Adipose tissue (tissue), 3 donors: Measurements from ENCODE around the gene INO80C. TPM values are rescaled to one million over a fixed set of nuclear protein-coding genes. Genes with fewer than 3 reads are reported as not detected.
"Not testable (repeated sequence)": the region's sequence is repeated elsewhere in the genome, so short reads cannot be mapped to it uniquely, and the experiment has no call there.

Source experiments
- H3K27ac ChIP-seq: one replicate; pipeline ENCODE4 v1.5.1; 2013; ENCODE audit warnings: low read depth, low read length
- WGBS, 3 donors: extraction: QIAGEN DNeasy Blood & Tissue Kit; methylation state at CpG; one replicate each; pipeline ENCODE4 v1.1.7; 2013; 5-methylcytosine and 5-hydroxymethylcytosine counted together
- polyA plus RNA-seq, 3 donors: library from polyadenylated mRNA; stranded (reverse); fragments of 200-250 nt; gene quantifications; one replicate each; pipeline ENCODE4 v1.2.3, GENCODE V29; 2013
- donor health status: healthy with polysubstance abuse.
- donor health status: Bipolar disorder and iron deficiency.
- donor health status: healthy.

The INO80C gene
- polyA plus RNA-seq, 3 donors, result 9.3 to 25.1 (median 20.8) TPM

DNA sequence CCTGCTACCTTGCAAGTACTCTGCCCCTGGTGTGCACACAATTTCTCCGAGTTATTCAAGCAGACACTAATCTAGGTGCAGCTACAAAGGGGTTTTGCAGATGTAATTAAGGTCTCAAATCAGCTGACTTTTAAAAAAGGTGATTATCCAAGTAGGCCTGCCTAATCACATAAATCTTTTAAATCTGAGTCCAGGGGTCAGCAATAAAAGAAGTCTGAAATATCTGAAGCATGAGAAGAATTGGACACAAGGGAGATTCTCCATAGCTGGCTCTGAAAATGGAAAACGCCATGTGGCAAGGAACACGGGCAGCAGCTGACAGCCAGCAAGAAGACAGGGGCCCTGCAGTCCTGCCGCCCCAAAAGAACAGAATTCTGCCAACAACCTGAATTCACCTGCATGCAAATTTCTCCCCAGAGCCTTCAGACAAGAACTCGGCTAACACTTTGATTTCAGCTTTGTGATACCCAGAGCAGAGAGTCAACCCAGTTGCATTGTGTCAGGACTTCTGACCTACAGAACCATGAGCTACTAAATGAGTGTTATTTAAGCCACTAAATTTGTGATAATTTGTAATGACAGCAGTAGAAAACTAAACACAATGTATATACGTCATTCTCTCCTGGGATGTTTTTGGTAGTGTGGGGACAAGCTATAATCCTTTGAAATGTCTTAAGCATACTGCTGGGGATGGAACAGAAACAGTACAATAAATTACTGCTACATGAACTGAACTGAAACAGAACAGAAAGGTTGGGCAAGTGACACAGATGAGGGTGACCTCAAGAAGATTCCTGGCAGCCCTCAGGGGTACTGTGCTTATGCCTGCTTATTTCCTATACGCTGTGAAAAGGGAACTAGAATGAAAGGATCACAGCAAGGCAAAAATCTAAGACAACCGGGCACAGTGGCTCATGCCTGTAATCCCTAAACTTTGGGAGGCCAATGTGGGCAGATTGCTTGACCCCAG is 3.2 kb downstream of the INO80C start:
- H3K27ac ChIP-seq, result no peak overlapping the region
- 65 to 83% (median 79%) methylated on average over 8 of the region's 8 CpGs for WGBS, 3 donors

DNA sequence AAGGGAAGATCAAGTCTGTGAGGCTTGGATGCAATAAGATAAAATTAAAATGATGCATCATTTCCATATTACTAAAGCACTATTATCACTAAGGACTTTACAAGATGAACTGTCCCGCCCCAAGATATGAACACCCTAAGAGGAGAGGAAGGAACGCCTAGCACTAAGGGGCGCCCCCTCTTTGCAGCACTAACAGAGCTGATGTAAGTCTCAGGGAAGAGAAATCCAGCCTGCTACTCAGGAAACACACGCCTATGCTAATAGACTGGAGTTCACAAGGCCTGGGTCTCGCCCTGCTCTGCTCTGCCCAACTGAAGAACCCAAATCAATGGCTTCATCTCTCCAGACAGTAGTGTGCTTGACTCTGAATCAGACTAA is 6.1 kb downstream of the INO80C start:
- WGBS, 3 donors, result 52 to 79% (median 53%) methylated on average over 5 of the region's 5 CpGs
- no peak overlapping the region for H3K27ac ChIP-seq

DNA sequence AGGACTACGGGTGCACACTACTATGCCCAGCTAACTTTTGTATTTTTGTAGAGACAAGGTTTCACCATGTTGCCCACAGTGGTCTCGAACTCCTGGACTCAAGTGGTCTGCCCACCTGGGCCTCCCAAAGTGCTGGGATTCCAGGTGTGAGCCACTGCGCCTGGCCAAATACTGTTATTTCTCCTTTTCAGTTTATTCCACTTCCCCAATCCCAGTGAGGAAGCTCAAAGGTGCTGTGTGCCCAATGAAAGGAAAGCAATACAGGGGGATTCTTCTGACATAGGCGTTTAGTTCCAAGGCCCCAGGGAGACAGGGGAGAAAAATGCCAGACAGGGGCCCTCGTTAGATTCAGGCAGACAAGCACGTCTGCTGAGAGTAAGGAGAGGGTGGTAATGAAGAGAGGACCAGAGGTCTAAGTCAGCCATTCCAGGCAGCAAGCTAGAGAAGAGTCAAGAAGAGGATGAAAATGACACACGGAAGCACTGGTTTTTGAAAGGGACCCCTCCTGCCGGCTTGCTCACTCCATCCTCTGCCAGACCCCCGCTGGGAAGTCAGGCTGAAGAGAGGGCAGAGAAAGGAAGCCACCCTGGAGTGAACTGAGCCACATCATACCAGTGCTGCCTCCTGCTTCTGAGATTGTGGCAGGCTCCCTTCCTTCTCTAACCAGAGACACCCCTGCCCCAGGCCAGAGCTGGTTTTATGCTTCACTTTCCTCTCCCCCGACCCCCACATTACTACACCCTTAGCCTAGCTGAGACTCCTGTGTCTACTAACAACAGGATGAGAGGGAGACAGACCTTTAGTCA is 6.7 kb downstream of the INO80C start:
- no peak overlapping the region for H3K27ac ChIP-seq
- 53 to 73% (median 59%) methylated on average over 10 of the region's 10 CpGs for WGBS, 3 donors

DNA sequence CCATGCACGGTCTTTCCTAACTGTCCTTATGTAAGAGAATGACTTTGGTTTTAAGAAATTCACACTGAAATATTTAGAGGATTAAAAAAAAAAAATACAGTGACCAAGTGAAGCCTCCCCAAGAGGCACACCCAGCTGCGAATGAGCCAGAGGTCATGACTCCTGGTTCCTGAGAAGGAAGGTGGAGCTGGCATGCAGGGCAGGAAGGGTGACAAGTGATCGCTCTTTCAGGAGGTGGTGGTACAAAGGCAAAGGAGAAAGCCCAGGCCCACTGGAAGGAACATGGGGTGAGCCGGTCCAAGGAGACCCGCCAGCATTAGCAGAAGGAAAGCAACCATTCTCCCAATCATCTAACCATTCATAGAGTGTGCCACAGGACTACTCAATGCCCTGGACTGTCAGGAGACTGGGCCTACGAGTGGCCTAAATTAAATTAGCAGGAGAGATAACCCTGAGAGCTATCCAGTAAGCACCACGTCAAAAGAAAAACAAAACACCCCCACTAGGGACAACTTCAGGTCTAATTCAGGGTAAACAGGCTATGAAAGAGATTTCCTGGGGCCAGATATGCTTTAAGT is 7.8 kb downstream of the INO80C start:
- H3K27ac ChIP-seq, result no peak overlapping the region

DNA sequence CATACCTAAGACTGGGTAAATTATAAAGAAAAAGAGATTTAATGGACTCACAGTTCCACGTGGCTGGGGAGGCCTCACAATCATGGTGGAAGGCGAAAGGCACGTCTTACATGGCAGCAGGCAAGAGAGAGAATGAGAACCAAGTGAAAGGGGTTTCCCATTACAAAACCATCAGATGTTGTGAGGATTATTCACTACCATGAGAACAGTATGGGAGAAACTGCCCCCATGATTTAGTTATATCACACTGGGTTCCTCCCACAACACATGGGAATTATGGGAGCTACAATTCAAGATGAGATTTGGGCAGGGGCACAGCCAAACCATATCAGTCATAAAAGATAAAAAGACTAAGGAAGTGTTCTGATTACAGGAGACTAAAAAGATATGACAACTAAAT is 8.5 kb downstream of the INO80C start:
- WGBS, 3 donors, result 91 to 94% (median 93%) methylated on average over 3 of the region's 3 CpGs
- not testable (repeated sequence) for H3K27ac ChIP-seq

More for the DNA sequence above, 7.8 kb downstream of the INO80C start:
- WGBS, 3 donors, result 66 to 87% (median 72%) methylated on average over 7 of the region's 7 CpGs

DNA sequence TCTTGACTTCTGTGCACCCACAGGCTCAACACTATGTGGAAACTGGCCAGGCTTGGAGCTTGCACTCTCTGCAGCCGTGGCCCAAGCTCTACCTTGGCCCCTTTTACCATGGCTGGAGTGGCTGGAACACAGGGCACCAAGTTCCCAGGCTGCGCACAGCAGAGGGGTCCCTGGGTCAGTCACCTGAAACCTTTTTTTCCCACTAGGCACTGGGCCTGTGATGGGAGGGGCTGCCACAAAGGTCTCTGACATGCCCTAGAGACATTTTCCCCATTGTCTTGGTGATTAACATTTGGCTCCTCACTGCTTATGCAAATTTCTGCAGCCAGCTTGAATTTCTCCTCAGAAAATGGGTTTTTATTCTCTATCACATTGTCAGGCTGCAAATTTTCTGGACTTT is 9.4 kb downstream of the INO80C start:
- WGBS, 3 donors, result 98% methylated on average over 2 of the region's 2 CpGs
- H3K27ac ChIP-seq, result not testable (repeated sequence)

DNA sequence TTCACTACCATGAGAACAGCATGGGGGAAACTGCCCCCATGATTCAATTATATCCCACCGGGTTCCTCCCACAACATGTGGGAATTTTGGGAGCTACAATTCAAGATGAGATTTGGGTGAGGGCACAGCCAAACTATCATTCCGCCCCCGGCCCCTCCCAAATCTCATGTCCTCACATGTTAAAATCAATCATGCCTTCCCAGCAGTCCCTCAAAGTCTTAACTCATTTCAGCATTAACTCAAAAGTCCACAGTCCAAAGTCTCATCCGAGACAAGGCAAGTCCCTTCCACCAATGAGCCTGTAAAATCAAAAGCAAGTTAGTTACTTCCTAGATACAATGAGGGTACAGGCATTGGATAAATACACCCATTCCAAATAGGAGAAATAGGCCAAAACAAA is 10.2 kb downstream of the INO80C start:
- not testable (repeated sequence) for H3K27ac ChIP-seq
- WGBS, 3 donors, result 92 to 96% (median 96%) methylated on average over 4 of the region's 4 CpGs

DNA sequence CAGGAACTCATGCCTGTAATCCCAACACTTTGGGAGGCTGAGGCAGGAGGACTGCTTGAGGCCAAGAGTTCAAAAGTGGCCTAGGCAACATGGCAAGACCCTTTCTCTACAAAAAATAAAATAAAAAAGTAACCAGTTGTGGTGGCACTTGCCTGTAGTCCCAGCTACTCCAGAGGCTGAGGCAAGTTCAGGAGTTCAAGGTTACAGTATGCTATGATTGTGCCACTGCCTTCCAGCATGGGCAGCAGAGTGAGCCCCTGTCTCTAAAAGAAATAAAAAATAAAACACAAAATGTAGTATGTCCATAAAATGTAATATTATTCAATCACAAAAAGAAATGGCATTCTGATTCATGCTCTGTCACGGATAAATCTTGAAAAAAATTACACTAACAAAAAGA is 11.9 kb downstream of the INO80C start:
- WGBS, 3 donors, result 96 to 100% (median 97%) methylated on average over 1 of the region's 1 CpG
- H3K27ac ChIP-seq, result no peak overlapping the region

DNA sequence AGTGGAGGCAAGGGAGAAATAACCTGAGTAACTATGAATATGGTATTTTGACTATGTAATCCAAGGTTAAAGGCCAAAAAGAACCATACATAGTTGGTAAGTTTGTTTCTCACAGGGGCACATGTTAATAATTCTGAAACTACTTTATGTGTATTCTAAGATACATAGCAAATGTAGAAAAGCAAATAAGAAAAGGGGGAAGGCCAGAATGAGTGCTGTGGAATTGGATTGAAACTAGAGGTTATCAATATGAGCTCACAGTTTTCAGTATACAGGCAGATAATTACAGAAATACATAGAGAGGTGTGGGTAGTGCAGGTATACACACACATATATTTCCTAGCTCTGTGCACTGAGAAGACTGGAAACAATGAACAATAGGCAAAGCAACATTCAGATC is 13.7 kb downstream of the INO80C start:
- H3K27ac ChIP-seq, result no peak overlapping the region

DNA sequence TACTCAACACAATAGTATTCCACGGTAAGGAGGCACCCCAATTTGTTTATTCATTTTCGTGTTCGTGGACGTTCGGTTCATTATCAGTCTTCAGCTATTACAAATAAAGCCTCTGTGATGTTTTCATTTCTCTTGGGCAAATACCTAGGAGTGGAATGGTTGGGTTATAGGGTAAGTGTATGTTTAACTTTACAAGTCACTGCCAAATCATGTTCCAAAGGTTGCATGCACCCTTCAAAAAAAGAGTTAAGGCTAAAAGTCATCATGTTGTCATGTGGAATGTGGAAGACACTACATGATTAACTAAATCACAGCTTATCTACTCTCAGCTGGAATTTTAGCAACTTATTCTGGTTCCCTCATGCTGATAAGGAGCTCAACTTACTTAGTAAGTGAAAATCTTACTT is 15.8 kb downstream of the INO80C start:
- no peak overlapping the region for H3K27ac ChIP-seq
- 24 to 96% (median 91%) methylated on average over 5 of the region's 5 CpGs for WGBS, 3 donors

DNA sequence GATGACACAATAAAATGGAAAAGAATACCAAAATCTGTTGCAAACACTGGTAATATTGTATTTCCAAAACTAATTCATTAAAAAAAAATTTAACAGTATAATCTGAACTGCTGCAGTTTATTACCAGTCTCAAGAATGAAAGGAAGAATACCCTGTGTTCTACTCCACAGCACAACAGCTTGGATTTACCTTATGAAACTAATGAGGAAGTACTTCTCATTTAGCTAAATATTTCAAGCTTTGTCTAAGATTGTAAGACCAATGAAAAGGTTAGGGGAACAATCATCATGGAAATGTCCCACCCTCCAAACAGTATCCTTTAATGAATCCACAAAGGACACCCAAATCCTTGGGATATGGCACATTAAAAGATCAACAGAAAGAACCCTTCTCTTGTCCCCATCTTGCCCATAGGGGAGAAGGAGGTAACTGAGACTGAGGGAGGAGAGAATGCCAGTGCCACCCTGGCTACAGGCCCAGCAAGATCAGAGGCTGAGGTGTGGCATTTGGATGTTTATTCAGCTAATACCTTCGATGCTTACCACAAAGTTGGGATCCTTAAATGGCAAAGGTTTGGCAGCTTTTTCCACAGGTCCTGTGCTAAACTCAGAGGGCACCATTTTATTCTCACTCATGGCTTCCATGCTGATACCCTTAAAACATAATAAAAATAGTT is 17.7 kb downstream of the INO80C start:
- 22 to 77% (median 57%) methylated on average over 1 of the region's 1 CpG for WGBS, 3 donors
- H3K27ac ChIP-seq, result no peak overlapping the region

DNA sequence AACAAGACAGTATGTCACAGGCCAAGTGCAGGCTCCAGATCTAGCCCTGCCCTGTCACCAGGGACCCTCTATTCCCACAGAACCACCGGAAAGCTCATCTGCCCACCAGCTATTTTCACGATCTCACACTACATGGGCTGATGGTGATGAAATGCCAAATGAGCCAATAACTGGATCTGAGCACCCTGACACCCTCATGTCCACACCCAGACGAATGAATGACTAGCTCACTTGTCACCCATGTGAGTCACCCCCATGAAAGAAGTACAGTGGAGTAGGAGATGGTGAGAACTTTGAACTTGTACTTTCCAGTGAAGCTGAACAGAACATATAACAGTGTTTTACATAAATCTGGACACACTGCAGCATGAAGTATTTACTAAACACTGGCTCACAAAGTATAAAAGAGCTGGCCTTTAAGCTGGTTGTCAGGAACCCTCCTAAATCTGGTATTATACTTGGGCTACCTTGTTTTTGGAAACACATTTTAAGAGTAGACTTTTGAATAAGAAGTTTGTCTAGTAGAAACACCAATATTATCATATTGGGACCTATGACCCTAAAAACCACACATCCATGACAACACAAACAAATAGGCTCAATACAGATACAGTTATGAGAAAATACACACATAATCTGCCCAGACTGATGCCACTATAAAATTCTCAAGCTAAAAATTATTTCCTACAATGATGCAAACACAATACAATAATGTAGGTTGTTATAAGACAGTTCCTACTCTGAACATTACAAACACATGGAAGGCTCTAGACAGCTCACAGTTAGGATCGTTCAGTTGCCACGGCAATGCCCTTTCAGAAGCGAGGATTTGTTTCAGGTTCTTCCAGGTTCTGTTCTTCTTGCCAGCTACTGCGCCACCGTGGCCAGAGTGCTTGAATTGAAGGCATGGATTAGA is 19.0 kb downstream of the INO80C start:
- H3K27ac ChIP-seq, result no peak overlapping the region
- WGBS, 3 donors, result 59 to 74% (median 62%) methylated on average over 8 of the region's 8 CpGs

DNA sequence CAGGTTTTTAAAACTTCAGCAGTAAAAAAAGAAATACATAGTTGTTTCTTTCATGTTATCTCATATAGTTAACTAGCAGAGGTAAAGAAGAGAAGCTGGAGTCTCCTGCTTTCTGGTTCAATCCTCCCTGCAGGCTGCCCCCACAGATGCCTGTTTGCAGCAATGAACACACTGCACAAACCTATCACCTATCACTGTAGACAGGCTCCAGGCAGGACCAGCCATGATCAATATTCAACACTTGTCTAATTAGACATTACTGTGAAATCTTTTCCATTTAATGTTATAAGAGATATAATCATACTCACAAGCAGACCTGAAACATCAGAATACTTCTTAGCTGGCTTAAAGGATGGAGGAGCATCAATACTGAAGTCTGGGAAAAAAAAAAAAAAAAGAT is 19.8 kb downstream of the INO80C start:
- no peak overlapping the region for H3K27ac ChIP-seq

DNA sequence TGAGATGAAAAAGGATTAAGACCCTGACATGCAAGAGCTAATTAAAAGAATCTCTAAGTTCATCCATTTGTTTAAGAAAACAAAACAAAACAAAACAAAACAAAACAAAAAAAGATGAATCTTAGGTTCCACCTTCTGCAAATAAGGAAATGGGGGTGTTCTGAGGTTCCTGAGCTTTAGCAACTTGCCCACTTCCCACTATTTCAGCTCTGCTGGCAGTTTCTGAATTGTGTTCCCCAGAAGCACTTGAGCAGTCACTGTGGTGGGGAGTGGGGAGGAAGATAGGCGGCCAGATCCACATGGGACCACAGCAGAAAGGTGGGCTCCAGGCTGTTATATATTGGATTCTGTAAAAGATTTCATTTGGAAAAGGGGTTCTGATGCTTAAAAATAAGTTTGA is 20.3 kb downstream of the INO80C start:
- 69 to 95% (median 85%) methylated on average over 1 of the region's 1 CpG for WGBS, 3 donors
- H3K27ac ChIP-seq, result no peak overlapping the region

DNA sequence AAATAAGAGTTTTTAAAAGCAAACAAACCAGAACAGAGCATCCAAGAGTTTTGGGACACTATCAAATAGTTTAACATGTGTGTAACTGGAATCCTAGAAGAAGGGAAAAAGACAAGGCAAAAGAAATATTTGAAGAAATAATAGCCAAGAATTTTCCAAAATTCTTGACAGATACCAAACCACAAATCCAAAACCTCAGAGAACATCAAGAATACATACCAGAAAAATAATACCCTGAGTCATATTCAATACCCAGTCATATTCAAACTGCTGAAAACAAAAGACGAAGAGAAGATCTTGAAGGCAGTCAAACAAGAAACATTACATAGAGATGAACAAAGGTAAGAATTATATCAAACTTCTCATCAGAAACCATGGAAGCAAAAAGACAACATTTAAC is 22.9 kb downstream of the INO80C start:
- 95 to 100% (median 100%) methylated on average over 1 of the region's 1 CpG for WGBS, 3 donors
- no peak overlapping the region for H3K27ac ChIP-seq

DNA sequence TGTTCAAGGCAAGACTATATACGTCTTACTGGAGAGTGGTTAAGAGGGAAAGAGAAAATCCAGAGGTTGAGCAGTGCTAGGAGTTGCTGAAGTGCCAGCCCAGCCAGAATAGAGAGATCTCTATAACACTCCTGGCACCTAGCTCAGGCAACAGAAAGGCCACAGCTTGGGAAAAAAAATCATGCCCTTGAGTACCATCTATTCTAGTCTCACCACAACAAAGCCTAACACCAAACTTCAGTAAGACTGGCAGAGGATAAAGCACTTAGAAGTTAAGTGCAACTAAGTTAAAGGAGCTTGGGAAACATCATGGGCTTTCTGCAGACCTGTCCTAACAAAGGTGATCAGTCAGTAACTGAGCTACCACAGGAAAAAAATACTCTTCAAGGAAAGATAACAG is 24.2 kb downstream of the INO80C start:
- H3K27ac ChIP-seq, result no peak overlapping the region
- WGBS, 3 donors, result 92 to 100% (median 100%) methylated on average over 1 of the region's 1 CpG

DNA sequence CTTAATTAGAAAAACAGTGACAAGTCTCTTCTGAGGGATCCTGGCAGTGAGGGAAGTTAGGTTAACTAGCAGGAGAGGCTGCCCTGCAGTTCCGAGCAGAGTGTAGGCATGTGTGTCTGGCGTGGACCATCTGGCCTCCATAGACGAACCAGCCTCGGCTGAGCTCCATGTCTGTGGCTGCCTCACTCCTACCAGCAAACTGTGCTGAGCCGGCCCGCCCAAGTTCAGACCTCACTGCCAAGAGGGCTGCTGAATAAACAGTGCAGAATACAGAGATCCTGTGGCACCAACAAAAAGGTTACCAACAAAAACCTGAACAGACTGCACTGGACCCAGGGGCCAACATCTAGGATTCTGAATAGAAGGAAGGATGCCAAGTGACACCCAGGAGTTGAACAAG is 27.3 kb downstream of the INO80C start:
- no peak overlapping the region for H3K27ac ChIP-seq
- WGBS, 3 donors, result 91 to 93% (median 92%) methylated on average over 6 of the region's 6 CpGs

DNA sequence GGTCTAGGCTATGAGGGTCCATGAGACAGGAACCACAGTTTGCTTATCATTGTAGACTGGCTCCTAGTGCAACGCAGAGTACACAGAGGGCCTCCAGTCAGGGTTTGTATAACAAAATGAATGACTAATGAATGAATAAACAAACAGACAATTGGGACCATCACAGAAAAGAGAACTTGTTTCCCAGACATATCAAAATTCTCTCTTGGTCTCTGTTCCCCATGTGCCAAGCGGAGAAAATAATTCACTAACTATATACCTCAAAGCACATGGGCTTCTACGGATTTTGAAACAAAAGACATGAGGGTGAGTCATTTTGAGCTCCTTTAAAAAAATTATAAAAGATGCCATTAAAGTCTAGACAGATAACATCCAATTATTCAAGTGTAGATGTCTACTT is 28.0 kb downstream of the INO80C start:
- 89 to 91% (median 90%) methylated on average over 3 of the region's 3 CpGs for whole genome bisulfite sequencing, 3 donors
- H3K27ac ChIP-seq, result no peak overlapping the region
